ENCODE results near the gene SHISA2. TPM values are rescaled to one million over a fixed set of nuclear protein-coding genes. Genes with fewer than 3 reads are reported as not detected.

SHISA2 gene
- total RNA-seq, 1 donor = 0.90 TPM

DNA sequence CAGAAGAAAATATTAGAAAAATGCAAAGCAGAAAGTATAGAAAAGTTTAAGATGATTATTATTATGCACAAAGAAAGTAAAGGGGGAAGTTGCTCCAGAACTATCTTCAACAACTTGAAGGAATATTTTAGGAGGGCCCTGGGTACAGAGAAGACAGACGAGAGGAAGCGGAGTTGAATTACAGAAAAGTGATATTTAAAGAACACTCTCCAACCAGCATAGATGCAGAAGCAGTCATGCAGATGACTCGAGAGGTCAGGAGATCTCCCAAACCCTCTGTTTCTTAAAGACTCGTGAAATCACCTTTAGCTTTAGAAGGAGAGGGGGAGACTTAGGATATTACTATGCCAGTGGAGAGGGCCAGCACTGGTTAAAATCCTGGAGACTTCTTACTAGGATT, 8.5 kb upstream of the SHISA2 start:
- no peak for TF ChIP-seq CTCF (IDR thresholded peaks at IDR 0.05; ENCODE audit: insufficient read depth, low read length)
- no peak overlapping the region for H3K4me3 ChIP-seq (ENCODE audit: low read depth, low read length)
- no peak for DNase-seq (ENCODE audit: low read depth)

GRCh38 chr13:26058704-26059103, 6.9 kb upstream of the SHISA2 start:
- no peak for TF ChIP-seq CTCF (IDR thresholded peaks at IDR 0.05; ENCODE audit: insufficient read depth, low read length)

DNA sequence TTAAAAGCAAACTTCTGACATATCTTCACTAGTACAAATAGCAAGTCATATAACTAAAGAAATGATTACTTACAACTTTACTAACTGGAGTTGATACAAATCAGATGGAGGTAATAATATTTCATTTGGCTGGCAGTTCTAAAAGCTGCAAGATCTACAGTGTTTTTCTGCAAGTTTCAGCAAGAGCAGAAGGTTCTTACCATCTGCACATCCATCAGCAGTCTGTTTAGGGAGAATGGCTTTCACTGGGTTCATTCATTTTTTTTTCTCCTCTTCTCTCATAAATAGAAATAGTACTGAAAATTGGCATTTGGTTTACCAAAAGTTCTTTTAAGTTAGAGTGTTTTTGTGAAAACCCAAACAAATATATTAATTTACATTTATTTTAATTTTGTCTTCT, 3.1 kb upstream of the SHISA2 start:
- no peak overlapping the region for H3K4me3 ChIP-seq (ENCODE audit: low read depth, low read length)
- DNase-seq (ENCODE audit: low read depth) = no peak
- TF ChIP-seq CTCF (IDR thresholded peaks at IDR 0.05; ENCODE audit: insufficient read depth, low read length) = no peak

More at GRCh38 chr13:26058704-26059103, 6.9 kb upstream of the SHISA2 start:
- DNase-seq (ENCODE audit: low read depth) = no peak
- no peak overlapping the region for H3K4me3 ChIP-seq (ENCODE audit: low read depth, low read length)

- TF ChIP-seq CTCF (IDR thresholded peaks at IDR 0.05; ENCODE audit: insufficient read depth, low read length) = no peak
- no peak for DNase-seq (ENCODE audit: low read depth)
- no peak overlapping the region for H3K4me3 ChIP-seq (ENCODE audit: low read depth, low read length)
Observed at GRCh38 chr13:26053418-26053980, 1.7 kb upstream of the SHISA2 start.

- no peak for DNase-seq (ENCODE audit: low read depth)
- no peak for TF ChIP-seq CTCF (IDR thresholded peaks at IDR 0.05; ENCODE audit: insufficient read depth, low read length)
- no peak overlapping the region for H3K4me3 ChIP-seq (ENCODE audit: low read depth, low read length)
Observed at GRCh38 chr13:26052337-26052736, 521 bp upstream of the SHISA2 start.

- no peak overlapping the region for H3K4me3 ChIP-seq (ENCODE audit: low read depth, low read length)
- no peak for TF ChIP-seq CTCF (IDR thresholded peaks at IDR 0.05; ENCODE audit: insufficient read depth, low read length)
- no peak for DNase-seq (ENCODE audit: low read depth)
Observed at GRCh38 chr13:26051231-26051656, 572 bp downstream of the SHISA2 start.

All from fibroblast of the aortic adventitia (primary cell).